ENCODE measurements around the gene TLR5.

The TLR5 gene

DNA sequence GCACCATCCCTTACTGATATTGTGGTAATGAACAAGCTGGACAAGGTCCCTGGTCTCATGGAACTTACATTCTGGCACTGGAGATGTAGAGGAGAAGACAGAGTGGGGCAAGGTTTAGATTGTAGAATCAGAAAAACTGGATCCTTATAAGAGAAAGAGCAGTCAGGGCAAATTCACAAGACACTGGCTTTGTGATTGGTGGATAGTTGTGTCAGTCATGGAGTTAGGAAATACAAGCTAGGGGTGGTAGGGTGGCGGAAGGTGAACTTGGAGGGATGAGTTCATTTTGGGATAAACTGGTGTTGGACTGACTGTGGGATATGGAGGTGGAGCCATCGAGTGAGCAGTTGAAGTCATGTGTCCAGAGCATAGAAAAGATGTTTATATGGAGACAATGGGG, 3.7 kb upstream of the TLR5 start:
- DNase-seq: no peak

DNA sequence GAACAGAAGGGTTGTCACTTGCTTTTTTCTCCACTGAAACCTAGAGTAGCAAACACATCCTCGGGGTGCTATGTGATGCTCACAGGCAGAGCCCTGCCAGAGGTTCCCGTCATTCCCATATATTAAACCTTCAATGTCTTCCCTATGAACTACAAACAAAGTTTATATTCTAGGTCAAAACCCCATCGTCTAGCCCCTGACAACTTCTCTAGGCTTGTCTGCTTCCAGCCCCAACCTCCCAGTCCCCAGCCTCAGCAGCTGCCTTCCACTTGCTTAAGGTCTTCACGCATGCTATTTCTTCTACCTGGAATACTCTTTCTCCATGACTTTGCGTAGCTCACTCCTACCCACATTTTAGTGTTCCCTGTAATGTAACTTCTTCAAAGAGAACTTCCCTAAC, 1.9 kb upstream of the TLR5 start:
- DNase-seq: no peak

DNA sequence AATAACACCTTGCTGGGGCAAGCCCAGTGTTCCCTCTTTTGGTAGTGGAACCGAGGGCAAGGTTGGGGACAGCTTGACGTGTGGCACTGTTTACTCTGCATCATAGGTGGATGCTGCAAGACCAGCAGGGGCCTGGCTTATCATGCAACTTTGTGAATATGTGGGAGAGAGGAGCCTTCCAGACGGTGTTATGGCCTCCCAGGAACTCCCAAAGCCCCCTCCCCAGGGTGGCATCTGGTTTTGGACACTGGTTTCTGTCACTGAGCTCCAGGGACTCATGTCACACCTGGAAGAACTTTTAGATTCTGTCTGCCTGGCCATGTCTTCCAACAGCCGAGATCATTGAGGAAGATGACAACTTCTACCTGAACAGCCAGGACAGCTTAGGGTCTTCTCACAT, 1.4 kb upstream of the TLR5 start:
- DNase-seq: no peak

DNA sequence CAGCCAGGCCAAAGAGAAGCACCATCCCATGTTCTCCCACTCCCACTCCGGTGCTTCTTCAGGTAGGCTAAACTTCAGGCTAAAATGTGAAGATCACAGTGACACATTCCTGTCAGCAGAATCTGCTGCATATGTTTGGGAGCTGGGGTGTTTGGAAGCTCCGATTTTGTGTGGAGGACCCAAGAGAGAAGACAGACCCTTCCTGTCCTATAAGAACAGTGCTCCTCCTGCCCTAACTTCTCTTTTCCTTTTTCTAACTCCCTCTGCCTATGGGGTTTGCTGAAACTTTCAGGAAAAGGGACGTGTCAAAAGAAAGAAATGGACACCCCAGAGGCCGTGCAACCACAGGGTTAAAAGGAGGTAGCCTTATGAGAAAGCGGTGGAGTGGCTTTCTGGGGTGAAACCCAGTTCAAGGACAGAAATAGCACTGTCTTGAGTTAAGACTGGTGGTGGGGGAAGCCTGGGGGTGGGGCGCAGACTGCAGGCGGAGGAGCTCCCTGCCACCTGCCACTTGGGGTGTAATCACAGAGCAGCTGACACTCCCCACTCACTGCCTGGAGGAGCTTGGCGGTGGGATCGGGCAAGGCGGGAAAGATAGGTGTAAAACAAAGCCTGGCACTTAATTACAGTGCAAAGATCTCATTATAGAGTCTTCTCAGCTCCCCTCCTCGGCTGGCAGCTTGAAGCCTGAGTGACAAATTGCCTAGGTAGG, 645 bp upstream of the TLR5 start:
- no peak for DNase-seq

DNA sequence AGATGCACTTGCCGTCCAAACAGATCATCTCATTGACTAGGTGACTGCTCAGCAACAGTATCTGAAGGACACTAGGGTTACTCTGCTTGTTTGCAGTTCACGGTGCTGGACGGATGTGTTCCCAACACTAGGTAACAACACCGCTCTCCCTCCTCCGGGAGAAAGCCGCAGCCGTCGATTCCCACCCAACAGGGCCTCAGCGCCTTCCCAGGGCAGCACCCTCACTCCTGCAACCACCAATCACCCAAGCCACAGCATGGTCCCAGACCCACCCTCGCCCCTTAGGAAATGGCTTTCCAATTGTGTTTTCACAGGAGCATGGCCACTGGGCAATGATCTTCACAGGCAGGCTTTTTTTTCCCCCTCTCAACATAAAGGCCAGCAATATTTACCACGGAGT, 779 bp downstream of the TLR5 start:
- DNase-seq: no peak

DNA sequence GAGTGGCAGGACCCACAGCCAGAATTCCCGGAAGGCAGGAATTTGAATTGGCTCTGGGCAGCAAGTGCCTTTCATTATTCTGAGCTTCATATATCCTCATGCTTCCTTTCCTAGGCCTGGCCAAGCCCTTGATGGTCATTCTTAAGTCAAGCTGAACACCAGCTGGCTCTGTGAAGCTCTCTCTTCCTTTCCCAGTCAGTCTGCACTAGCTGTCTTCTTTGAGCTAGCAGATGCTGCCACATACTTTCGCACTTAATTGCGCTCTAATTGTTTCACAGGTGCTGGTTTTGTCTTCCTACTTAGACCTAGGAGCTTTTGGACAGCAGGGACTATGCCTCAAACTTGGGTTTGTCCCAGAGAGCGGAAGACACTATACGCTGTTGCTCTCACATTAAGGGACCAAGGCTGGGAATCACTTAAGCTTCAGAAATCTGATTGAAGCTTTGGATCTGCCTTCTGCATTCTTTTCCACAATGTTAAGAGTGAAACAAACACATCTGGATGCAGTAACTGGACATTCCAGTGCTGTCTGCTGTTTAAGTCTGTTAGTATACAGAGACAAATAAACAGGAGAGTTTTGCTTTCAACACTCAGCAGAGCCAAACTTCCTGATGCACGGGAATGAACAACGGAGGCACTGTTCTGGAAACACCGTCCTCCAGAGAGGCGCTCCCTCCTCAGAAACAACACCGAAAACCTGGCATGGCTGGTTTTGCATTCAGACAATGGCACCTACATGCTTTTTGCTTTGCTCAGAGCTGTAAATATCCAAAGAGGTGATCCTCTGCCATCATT, 2.2 kb downstream of the TLR5 start:
- no peak for DNase-seq

DNA sequence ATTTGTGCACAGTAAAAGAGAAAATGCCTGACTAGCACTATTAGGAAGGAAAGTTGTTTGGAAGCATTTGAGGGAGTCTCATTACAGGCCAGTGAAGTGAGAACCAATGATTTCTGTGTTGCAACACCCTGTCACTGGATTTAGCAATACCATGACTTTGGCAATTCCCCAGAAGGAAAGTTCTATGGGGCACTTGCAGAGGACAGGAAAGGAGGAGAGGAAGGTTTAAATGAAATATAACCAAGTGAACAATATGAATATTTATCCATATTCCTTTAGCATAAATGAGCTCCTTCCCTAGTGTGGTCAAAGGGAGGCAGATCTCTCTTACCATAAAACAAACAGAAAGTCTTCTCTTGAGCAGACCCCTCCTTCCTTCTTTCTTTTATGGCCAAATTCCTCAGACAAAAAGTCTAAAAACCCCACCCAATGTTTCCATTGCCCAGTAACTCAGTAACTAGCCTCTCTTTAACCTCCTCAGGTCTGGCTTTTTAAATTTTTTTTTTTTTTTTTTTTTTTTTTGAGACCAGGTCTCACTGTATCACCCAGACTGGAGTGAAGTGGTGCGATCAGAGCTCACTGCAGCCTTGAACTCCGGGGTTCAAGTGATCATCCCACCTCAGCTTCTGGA, 5.5 kb downstream of the TLR5 start:
- no peak for DNase-seq

DNA sequence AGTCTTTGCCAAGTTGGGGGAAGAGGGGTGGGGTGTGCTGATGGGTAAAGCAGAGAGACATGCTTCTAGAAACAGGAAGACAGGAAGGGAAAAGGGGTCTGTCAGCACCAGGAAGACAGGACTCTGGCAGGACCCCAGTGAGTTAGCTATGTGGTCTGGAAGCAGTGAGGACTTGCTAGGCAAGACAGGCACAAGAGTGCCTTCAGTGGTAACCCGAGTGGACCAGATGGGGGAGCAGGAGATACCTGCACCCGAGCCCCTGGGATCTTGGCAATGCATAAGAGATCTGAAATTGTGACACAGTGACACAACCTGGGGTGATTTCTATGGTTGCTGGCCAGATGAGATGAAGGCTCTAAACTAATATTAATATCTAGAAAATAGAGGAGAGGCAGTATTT, 7.0 kb downstream of the TLR5 start:
- no peak for DNase-seq

DNA sequence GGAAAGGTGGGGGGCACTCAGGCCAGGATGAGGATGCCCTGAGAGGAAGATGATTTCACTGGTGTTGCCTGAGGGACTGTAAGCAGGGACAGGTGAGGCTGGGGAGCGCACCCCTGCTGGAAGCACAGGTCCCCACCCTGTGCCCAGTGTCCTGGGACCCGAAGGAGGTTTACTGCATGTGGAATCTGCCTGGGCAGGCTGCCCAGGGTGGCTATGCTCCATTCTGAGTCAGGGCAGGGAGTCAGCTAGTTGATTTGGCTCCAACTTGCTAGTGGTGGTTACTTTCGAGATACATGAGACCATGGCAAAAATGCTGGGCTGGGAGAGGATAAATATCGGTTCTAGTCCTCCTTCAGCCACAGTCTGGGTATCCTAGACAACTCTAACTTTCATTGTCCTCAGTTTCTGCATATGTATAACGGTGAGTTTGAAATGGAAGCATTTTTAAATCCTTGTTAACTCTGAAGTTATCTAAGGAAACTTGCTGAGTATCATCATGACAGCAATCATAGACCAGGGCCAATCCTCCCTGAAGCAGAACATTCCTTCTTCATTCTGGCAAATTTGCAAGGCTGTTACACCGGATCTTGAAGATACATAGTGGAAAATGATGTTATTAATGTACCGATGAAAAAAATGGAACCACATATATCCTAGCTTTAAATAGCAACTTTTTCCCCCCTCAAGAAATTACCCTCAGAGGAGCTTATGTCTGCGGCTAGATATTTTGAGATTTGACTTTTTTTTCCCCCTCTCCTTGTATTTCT, 7.7 kb downstream of the TLR5 start:
- DNase-seq: no peak

DNA sequence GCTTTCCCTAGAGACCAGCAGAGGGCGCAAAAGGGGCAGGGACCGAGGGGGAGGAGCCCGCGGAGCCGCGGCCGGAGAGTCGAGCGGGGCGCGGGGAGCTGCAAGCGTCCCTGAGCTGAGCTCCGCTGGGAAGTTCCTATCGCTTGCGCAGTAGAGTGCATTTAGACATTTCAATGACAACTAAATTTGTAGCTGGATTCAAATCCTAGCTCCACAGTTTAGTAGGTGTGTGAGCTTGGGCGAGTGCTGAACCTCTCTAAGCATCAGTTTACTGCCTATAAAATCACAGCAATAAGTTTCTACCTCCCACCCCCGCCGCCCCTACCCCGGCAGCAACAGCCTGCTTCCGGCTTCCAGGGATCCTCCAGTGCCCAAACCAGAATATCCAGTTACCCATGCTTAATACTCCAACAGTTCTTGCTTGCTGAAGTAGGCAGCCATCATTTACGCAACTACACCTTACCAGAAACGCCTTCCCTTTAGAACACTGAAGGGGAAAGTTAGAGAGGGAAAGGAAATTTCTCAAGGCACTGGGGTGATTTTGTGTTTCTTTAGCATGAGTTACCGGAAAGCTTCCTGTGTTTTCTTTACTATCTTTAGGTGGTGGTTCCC, 9.1 kb downstream of the TLR5 start:
- DNase-seq: peak; percentile 69

DNA sequence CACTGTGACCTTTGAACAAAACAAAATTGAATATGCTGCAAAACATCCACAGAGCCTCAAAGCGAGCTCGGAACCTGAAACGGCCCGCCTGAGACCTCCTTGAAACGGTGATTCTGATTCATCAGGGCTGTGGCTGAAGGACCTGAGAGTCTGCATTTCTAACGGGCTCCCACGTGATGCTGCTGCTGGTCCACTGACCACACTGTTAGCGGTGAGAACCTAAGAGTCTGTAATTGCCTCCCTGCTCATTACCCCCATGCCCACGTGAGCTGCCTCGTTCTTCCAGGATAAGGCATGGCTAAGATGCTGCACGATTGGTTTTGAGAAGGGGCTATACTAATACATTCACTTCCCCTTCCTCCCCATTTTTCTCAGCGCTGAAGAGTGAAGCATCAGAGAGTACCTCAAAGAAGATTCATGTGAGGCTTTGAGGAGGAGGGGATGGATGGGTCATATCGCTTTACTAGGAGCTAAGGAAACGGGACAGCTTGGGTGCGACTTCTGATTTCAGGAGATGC, 9.7 kb downstream of the TLR5 start:
- DNase-seq: no peak

DNA sequence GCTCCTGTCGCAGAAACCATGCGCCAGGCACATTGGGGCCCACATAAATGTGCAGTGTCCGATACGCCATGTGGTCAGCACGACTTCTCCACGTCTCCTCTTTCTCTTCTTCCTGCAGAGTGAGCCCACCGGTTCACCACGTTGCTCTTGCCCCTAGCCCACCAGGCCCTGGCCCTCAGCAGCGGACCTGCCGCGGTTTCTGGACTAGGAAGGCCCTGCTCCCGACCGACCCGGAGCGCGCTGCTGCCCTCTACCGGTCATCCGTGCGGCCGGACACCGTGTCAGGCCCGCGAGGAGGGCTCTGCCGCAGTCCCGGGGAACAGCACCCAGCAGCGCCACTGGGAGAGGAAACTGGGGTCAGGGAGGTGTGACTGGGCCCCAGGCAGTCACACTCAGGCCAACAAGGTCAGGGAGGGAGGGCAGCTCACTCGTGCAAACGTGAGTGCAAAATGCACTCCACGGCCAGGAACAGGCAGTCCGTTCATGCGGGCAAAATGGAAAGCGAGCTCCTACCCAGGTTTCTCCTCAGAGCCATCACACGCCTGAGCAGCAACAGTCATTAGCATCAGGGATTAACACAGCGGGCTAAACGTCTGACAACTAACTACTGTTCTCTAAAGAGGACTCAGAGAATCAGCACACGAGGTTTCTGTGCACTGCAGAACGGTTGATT, 13.7 kb downstream of the TLR5 start:
- DNase-seq: peak; percentile 44

DNA sequence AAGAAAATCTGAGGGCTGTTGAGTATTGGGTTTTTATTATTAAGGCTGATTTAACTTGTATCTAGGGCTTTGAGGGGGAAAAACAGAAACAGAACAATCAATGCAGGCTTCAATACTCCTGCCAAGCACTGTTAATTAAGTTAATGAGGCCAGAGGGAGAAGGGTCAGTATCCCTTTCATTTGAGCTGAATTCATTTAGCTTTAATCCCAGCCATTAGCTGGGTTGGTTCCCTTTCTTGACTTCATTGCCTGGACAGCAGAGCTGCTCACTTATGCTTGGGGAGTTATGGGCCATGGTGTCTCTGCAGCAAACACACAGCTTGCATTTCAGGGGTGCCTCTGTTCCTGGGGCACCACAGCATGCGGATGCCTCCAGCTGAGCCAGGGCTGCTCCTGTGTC, 16.3 kb downstream of the TLR5 start:
- DNase-seq: no peak

DNA sequence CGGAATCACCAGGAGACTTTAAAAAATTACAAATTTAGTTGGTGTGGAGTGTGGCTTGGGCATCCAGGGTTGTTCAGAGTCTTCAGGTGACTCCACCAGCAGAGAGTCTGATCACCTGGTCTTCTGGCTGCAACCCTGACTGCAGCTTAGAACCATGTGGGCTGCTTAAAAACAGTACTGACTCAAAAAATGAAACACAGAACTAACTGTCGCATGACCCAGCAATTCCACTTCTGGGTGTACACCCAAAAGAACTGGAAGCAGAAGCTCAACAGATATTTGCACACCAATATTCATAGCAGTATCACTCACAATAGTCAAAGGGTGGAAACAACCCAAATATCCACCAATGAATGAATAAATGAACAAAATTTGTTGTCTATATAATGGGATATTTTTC, 17.3 kb downstream of the TLR5 start:
- no peak for DNase-seq

DNA sequence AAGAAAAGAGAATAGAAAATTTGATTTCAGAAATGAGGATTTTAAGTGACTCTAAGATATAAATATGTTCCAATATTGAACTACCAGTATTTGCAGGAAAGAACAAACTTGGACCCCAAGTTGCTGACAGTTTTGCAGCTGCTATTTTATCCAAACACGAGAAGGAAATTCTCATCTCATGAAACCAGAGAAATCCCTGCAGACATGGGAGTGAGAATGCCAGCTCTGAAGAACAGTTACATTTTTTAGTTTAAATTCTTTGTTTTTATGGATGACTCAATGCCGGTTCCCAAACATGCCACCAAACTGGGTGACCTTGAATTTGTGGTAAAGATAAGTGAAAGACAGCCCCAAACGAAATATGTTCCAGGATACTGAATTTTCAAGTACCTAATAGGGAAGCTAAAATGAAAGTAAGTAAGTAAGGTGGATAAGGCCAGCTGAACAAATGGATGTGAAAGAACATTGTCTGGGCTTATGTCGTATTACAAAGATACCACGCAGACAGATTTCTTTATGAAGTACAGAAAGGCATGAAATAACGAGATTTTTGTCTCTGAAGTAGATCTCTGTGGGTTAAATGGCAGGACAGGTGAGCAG, 19.9 kb downstream of the TLR5 start:
- DNase-seq: no peak

DNA sequence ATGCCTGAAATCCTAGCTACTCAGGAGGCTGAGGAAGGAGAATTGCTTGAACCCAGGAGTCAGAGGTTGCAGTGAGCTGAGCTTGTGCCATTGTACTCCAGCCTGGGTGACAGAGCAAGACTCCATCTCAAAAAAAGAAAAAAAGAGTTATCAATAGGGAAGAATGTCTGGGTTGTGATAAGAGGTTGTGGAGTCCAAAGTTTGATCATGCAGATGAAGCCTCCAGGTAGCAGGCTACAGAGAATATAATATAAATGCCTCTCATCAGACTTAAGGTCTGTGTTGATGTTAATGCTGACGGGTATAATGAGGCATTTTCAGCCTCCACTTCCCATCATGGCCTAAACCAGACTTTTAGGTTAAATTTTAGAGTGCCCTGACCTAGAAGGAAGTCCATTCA, 24.6 kb downstream of the TLR5 start:
- no peak for DNase-seq

DNA sequence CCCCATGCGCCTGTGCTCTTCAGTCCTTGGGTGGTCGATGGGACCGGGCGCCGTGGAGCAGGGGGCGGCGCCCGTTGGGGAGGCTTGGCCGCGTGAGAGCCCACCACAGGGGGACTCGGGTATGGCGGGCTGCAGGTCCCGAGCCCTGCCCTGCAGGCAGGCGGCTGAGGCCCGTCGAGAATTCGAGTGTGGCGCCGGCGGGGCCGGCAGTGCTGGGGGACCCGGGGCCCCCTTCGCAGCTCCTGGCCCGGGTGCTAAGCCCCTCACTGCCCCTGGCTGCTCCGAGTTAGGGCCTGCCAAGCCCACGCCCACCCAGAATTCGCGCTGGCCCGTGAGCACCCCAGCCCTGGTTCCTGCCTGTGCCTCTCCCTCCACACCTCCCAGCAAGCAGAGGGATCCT, 26.1 kb downstream of the TLR5 start:
- DNase-seq: no peak

DNA sequence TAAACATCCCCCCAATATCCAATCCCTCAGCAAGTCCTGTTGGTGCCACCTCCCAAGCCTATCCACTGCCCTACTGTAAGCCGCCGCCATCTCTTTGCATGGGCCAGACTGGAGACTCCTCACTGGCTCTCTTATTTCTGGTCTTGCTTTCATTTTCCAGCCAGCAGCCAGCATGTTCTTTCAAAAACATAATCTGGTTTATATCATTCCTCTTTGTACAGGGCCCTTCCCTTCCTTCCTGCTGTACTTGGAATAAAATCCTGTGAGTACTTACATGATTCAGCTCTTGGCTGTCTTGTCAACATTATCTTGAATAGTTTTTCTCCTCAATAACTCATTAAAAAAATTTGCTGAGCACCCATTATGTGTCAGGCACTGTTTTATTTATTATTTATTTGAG, 28.2 kb downstream of the TLR5 start:
- DNase-seq: no peak

DNA sequence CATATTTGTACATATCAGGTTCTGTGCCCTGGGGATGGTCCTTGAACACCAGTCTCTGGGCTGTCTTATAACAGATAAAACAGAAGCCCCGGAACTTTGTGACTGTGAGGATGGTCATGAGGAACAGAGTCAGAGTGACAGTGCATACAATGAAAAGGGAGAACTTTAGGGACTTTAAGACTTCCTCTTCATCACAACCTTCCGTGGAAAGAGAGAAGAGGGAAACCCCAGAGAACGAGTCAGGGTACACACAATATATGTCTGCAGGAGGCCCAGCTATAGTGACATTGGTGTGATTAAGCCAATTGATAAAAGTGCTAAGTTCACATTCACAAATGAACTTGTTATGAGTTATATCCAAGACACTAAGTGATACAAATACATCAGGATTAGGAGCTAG, 32.1 kb downstream of the TLR5 start:
- DNase-seq: no peak

DNA sequence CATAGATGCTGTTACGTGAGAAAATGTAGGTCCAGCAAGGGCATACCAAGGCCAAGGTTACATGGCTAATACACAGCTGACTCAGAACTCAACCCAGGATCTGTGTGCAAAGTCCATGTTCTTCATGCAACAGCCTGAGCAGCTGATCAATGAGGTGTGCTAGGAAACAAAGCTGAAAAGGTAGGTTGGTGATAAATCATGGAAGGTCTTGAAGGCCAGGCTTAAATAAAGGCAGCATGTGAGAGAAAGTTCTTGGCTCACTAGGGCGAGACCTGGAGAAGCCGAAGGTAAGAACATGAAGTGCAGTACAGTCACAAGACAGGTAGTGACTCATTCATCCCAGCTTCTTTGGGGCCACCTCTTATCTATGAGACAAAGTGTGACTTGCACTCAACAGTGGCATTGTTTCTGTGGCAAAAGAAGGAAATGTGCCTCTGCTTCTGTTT, 33.4 kb downstream of the TLR5 start:
- DNase-seq: no peak

DNA sequence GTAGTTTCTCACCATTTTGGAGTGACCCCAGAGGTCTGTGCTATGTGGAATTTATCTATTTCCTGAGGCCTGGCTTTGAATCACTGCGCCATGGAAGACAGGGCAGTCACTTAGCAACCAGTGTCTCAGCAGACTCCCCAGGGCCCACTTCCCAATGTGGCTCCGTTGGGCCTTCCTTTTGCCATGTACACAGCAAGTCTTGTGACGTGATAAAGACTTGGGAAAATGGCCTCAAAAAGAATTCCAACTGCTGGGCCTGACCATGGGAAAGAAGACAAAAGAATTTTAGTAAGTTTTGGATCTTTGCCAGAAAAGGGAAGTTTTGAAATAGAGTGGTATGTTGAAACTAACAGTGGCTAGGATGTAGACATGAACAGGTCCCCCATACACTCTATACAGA, 36.2 kb downstream of the TLR5 start:
- DNase-seq: no peak

DNA sequence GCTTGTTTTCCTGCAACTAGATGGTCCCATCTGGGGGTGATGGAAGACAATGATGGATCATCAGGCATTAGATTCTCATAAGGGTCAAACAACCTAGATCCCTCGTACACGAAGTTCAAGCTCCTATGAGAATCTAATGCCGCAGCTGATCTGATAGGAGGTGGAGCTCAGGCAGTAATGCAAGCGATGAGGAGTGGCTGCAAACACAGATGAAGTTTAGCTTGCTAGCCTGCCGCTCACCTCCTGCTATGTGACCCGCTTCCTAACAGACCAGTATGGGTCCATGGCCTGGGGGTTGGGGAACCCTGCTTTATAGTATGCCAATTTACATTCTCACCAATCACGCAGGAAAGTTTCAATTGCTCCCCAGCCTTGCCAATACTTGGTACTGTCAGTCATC, 37.5 kb downstream of the TLR5 start:
- no peak for DNase-seq
